ENCODE measurements around the gene SPRR2G. TPM values are rescaled to one million over a fixed set of nuclear protein-coding genes. Genes with fewer than 3 reads are reported as not detected.
"Not testable (repeated sequence)": the region's sequence is repeated elsewhere in the genome, so short reads cannot be mapped to it uniquely, and the experiment has no call there.

Gene SPRR2G
- total RNA-seq, 1 donor from 2014 or later: not detected

- Mint-ChIP-seq H3K27ac (peak within 1 kb of the TSS; percentile 3), H3K27me3 (ENCODE audit: low read depth) (no peaks in the 10 kb centered on the region)
- TF ChIP-seq CTCF (IDR thresholded peaks at IDR 0.05; ENCODE audit: unreplicated experiment): no peak
Measured at GRCh38 chr1:153113416-153113815, 37.3 kb downstream of the SPRR2G start, which contains the start of gene SPRR2F. Gene SPRR2F (minus strand): TSS chr1:153113516. CDS start chr1:153112733, 783 bp downstream.

GRCh38 chr1:153112454-153112853, 38.2 kb downstream of the SPRR2G start:
- not testable (repeated sequence) for H3K27me3 Mint-ChIP-seq (ENCODE audit: low read depth); H3K9me3 Mint-ChIP-seq; H3K36me3 Mint-ChIP-seq; H3K27ac Mint-ChIP-seq; H3K4me3 Mint-ChIP-seq; DNase-seq (ENCODE audit: low spot score in 2 of 2, unreplicated experiment in 2 of 2)
- H3K4me1 Mint-ChIP-seq: peaks cover 25% of the 10 kb centered on the region

More at GRCh38 chr1:153113416-153113815, 37.3 kb downstream of the SPRR2G start, which contains the start of gene SPRR2F:
- Mint-ChIP-seq H3K4me3 (no peak within 1 kb of the TSS), H3K4me1 (peaks cover 35% of the 10 kb centered on the region), H3K36me3 (no peaks in the 10 kb centered on the region), H3K9me3 (peaks cover 2% of the 10 kb centered on the region)
- DNase-seq (ENCODE audit: low spot score in 2 of 2, unreplicated experiment in 2 of 2): no peak

GRCh38 chr1:153100245-153100644, 50.4 kb downstream of the SPRR2G start:
- no peak overlapping the region for H3K4me3 Mint-ChIP-seq
- no peaks in the 10 kb centered on the region for H3K27me3 Mint-ChIP-seq (ENCODE audit: low read depth)
- H3K4me1 Mint-ChIP-seq: peaks cover 19% of the 10 kb centered on the region
- peaks cover 14% of the 10 kb centered on the region for H3K9me3 Mint-ChIP-seq
- no peak for TF ChIP-seq CTCF (IDR thresholded peaks at IDR 0.05; ENCODE audit: unreplicated experiment)
- no peak overlapping the region for H3K27ac Mint-ChIP-seq
- DNase-seq (ENCODE audit: low spot score in 2 of 2, unreplicated experiment in 2 of 2): no peak
- H3K36me3 Mint-ChIP-seq: no peaks in the 10 kb centered on the region

Other genes starting within 250 kb of the SPRR2G start
- 0.11 to 0.34 TPM (median 0.27 TPM) in 3 replicates for gene IVL, start 242.3 kb downstream of the SPRR2G start, total RNA-seq
- not detected in 3 replicates for gene SPRR5, start 203.7 kb downstream of the SPRR2G start, total RNA-seq
- not detected in 3 replicates for gene SPRR4, start 180.2 kb downstream of the SPRR2G start, total RNA-seq
- gene SPRR1A, start 166.8 kb downstream of the SPRR2G start, total RNA-seq: not detected in 3 replicates
- not detected in 3 replicates for gene SPRR3, start 149.1 kb downstream of the SPRR2G start, total RNA-seq
- not detected in 3 replicates for gene SPRR1B, start 119.7 kb downstream of the SPRR2G start, total RNA-seq
- gene SPRR2D, start 109.8 kb downstream of the SPRR2G start, total RNA-seq: not detected in 3 replicates
- gene SPRR2A, start 93.4 kb downstream of the SPRR2G start, total RNA-seq: not detected in 3 replicates
- gene SPRR2B, start 79.3 kb downstream of the SPRR2G start, total RNA-seq: not detected in 3 replicates
- 1.2 to 1.9 TPM (median 1.9 TPM) in 3 replicates for gene SPRR2E, start 56.4 kb downstream of the SPRR2G start, total RNA-seq
- 54.4 to 65.0 TPM (median 56.6 TPM) in 3 replicates for gene SPRR2F, start 37.4 kb downstream of the SPRR2G start, total RNA-seq
- not detected in 3 replicates for gene LELP1, start 52.5 kb upstream of the SPRR2G start, total RNA-seq
- not detected in 3 replicates for gene PRR9, start 66.7 kb upstream of the SPRR2G start, total RNA-seq
- not detected in 3 replicates for gene LORICRIN, start 108.8 kb upstream of the SPRR2G start, total RNA-seq
- not detected in 3 replicates for gene PGLYRP3, start 162.1 kb upstream of the SPRR2G start, total RNA-seq
- gene PGLYRP4, start 198.0 kb upstream of the SPRR2G start, total RNA-seq: 0.11 TPM in 1 of 3 replicates, not detected in the others
- 2.0 to 4.2 TPM (median 3.5 TPM) in 3 replicates for gene S100A9, start 207.0 kb upstream of the SPRR2G start, total RNA-seq
- gene S100A12, start 224.7 kb upstream of the SPRR2G start, total RNA-seq: not detected in 3 replicates
- gene S100A8, start 240.2 kb upstream of the SPRR2G start, total RNA-seq: not detected in 3 replicates